ENCODE data around the gene OR5H2. TPM values are rescaled to one million over a fixed set of nuclear protein-coding genes. Genes with fewer than 3 reads are reported as not detected.

Gene OR5H2
- polyA plus RNA-seq, 1 donor, result not detected

Other genes with a start within 250 kb of the OR5H2 start
- gene GABRR3, start 247.2 kb upstream of the OR5H2 start, polyA plus RNA-seq (ENCODE audit: insufficient read length), result not detected
- gene OR5AC2, start 195.3 kb upstream of the OR5H2 start, polyA plus RNA-seq (ENCODE audit: insufficient read length), result not detected
- not detected for gene OR5H1, start 151.8 kb upstream of the OR5H2 start, polyA plus RNA-seq (ENCODE audit: insufficient read length)
- not detected for gene OR5H14, start 135.0 kb upstream of the OR5H2 start, polyA plus RNA-seq (ENCODE audit: insufficient read length)
- not detected for gene OR5H15, start 115.8 kb upstream of the OR5H2 start, polyA plus RNA-seq (ENCODE audit: insufficient read length)
- not detected for gene OR5H6, start 18.3 kb upstream of the OR5H2 start, polyA plus RNA-seq (ENCODE audit: insufficient read length)
- gene OR5K4, start 71.3 kb downstream of the OR5H2 start, polyA plus RNA-seq (ENCODE audit: insufficient read length), result not detected
- gene OR5K3, start 108.2 kb downstream of the OR5H2 start, polyA plus RNA-seq (ENCODE audit: insufficient read length), result not detected
- not detected for gene OR5K1, start 180.7 kb downstream of the OR5H2 start, polyA plus RNA-seq (ENCODE audit: insufficient read length)
- not detected for gene OR5K2, start 215.2 kb downstream of the OR5H2 start, polyA plus RNA-seq (ENCODE audit: insufficient read length)
- 76.8 TPM for gene CLDND1, start 240.4 kb downstream of the OR5H2 start, polyA plus RNA-seq (ENCODE audit: insufficient read length)
- gene GPR15, start 249.5 kb downstream of the OR5H2 start, polyA plus RNA-seq (ENCODE audit: insufficient read length), result not detected

All from hindlimb muscle (tissue), 1 donor.